HepG2 (cell line): ENCODE results near the gene STK25. TPM values are rescaled to one million over a fixed set of nuclear protein-coding genes. Genes with fewer than 3 reads are reported as not detected.
A peak's percentile ranks its signal among the peaks of the same experiment; 100 is the strongest.

ENCODE experiments used
- BRD4 ChIP-seq: sonication (generic); formaldehyde crosslinking; IDR thresholded peaks from 2 replicates; pipeline ENCODE4 v1.4.0; 2020; ENCODE audit warnings: missing genetic modification reagents
- HNRNPK ChIP-seq: fragments of 200-400 bp; formaldehyde crosslinking; IDR thresholded peaks from 2 replicates; pipeline ENCODE4 v1.6.1; 2018; ENCODE audit warnings: low read length, low read depth, moderate library complexity, mild to moderate bottlenecking; ENCODE audit not compliant: poor library complexity, severe bottlenecking
- IRX3 ChIP-seq: sonication (generic); formaldehyde crosslinking; IDR thresholded peaks from 2 replicates; pipeline ENCODE4 v1.8.1; 2023; ENCODE audit warnings: mild to moderate bottlenecking, low read depth, missing genetic modification reagents, borderline replicate concordance
- KLF16 ChIP-seq, 2 experiments: sonication (generic) in 1 of 2; formaldehyde crosslinking in 1 of 2; IDR thresholded peaks; 2 replicates each; pipeline versions ENCODE4 v1.6.1 to v1.8.0; 2016 to 2023; ENCODE audit warnings: missing genetic modification reagents in 2 of 2, missing compliant biosample characterization in 1 of 2
- MEF2D ChIP-seq: sonication (generic); formaldehyde crosslinking; IDR thresholded peaks from 2 replicates; pipeline ENCODE4 v1.5.1; 2020; ENCODE audit warnings: mild to moderate bottlenecking, missing genetic modification reagents
- MYC ChIP-seq: sonication (generic); formaldehyde crosslinking; IDR thresholded peaks from 2 replicates; pipeline ENCODE4 v1.9.0; 2021; ENCODE audit warnings: missing genetic modification reagents, borderline replicate concordance
- RNF2 ChIP-seq: fragments of 450-650 bp; conservative IDR thresholded peaks from 2 replicates; pipeline ENCODE4 v1.6.1; 2016; ENCODE audit warnings: low read depth
- STAG1 ChIP-seq: sonication (generic); formaldehyde crosslinking; IDR thresholded peaks from 2 replicates; pipeline ENCODE4 v1.4.0; 2020; ENCODE audit warnings: missing genetic modification reagents
- TMF1 ChIP-seq: sonication (generic); formaldehyde crosslinking; IDR thresholded peaks from 2 replicates; pipeline ENCODE4 v1.8.1; 2022; ENCODE audit warnings: low read depth, missing genetic modification reagents
- ZBTB21 ChIP-seq: sonication (generic); formaldehyde crosslinking; IDR thresholded peaks from 2 replicates; pipeline ENCODE4 v1.4.0; 2020; ENCODE audit warnings: missing genetic modification reagents
- ZFYVE20 ChIP-seq: sonication (generic); formaldehyde crosslinking; IDR thresholded peaks from 2 replicates; pipeline ENCODE4 v1.8.0; 2023; ENCODE audit warnings: low read depth, mild to moderate bottlenecking, moderate library complexity, missing genetic modification reagents, borderline replicate concordance
- ZNF143 ChIP-seq: sonication (generic); formaldehyde crosslinking; IDR thresholded peaks from 2 replicates; pipeline ENCODE4 v1.4.0; 2020; ENCODE audit warnings: missing genetic modification reagents
- ZNF589 ChIP-seq: sonication (generic); formaldehyde crosslinking; conservative IDR thresholded peaks from 2 replicates; pipeline ENCODE4 v1.8.0; 2022; ENCODE audit warnings: mild to moderate bottlenecking, moderate library complexity, missing genetic modification reagents
- ZNF782 ChIP-seq: sonication (generic); formaldehyde crosslinking; IDR thresholded peaks from 2 replicates; pipeline ENCODE4 v1.4.0; 2020; ENCODE audit warnings: missing genetic modification reagents, mild to moderate bottlenecking, borderline replicate concordance
- polyA plus RNA-seq, 8 experiments: library from polyadenylated mRNA; depleted of rRNA in 3 of 8; stranded (reverse) in 7 of 8; unstranded in 1 of 8; fragments of >200 nt; fragmentation: Illumina TruSeq in 4 of 8; extraction: Trizol in 4 of 8; gene quantifications; 2 replicates each; pipeline versions ENCODE4 v1.2.1 to v1.2.3, GENCODE V29; 2011 to 2016; ENCODE audit warnings: low read depth in 4 of 8, missing spikeins in 1 of 8, mixed read lengths in 1 of 8; ENCODE audit not compliant: insufficient read depth in 1 of 8
- total RNA-seq, 5 experiments: library from RNA; depleted of rRNA; stranded (reverse); fragments of >200 nt; fragmentation: Illumina TruSeq; extraction: Trizol; gene quantifications; 2 replicates each; pipeline ENCODE4 v1.2.3, GENCODE V29; 2016; ENCODE audit warnings: low read depth in 1 of 5
- TF ChIP-seq, protein P1 (sequence below): sonication (generic); formaldehyde crosslinking; IDR thresholded peaks from 2 replicates; pipeline ENCODE4; 2020; ENCODE audit warnings: missing genetic modification reagents, mild to moderate bottlenecking, borderline replicate concordance
- TF ChIP-seq, protein P2 (sequence below): sonication (generic); formaldehyde crosslinking; IDR thresholded peaks from 2 replicates; pipeline ENCODE4 v1.4.0; 2020; ENCODE audit warnings: missing genetic modification reagents
- TF ChIP-seq, protein P3 (sequence below), 2 experiments: fragments of 450-650 bp in 1 of 2; sonication (generic) in 1 of 2; formaldehyde crosslinking; IDR thresholded peaks; 2 replicates each; pipeline versions ENCODE4 v1.5.0 to v1.8.0; 2020 to 2022; ENCODE audit warnings: mild to moderate bottlenecking in 1 of 2, missing genetic modification reagents in 1 of 2
- TF ChIP-seq, protein P4 (sequence below): sonication (generic); formaldehyde crosslinking; IDR thresholded peaks from 2 replicates; pipeline ENCODE4 v1.5.1; 2020; ENCODE audit warnings: missing genetic modification reagents, mild to moderate bottlenecking, borderline replicate concordance
- TF ChIP-seq, protein P5 (sequence below): sonication (generic); formaldehyde crosslinking; IDR thresholded peaks from 2 replicates; pipeline ENCODE4 v1.4.0; 2020; ENCODE audit warnings: mild to moderate bottlenecking, missing genetic modification reagents

STK25 gene
- total and polyA plus RNA-seq, 2 of the 13 experiments (the other 11 are each of a cell fraction or from before 2014, with no cell fraction given), result 177 to 481 TPM

DNA sequence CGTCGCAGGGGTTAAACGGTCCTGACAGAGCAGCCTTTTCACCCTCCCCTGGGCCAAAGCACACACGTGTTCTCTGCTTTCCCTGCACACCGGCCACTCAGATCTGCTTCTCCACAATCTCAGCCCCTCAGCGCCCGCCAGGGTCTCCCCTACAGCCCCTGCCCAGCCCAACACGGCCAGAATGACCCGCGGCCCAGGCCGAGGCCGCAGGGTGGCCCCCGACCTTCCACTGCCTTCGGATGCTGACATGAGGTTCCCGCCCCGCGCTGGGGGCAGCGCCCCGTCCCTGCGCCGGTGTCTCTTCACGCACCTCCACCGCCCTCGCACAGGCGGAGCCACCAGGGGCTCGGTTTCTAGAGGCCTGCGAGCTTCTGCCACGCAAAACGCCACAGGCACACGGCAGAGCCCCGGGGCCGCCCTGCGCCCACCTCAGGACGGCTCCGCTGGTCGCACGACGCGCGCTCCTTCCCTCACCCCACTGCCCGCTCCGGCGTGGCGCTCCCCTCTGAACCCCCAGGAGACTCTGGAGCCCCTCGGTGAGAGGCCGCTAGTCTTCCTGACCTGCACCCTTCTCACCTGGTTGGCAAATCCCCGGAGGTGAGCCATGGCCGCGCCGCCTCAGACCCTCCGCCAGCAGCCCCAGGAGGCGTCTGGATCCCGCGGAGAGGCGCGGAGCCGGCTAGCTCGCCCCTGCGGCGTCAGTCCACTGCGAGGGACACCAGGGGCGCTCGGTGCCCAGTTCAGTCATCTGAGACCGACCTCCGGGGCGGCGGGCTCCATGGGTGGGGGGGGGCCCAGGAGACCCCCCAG, 749 bp downstream of the STK25 start (continued):
- TF ChIP-seq, protein P1, sequence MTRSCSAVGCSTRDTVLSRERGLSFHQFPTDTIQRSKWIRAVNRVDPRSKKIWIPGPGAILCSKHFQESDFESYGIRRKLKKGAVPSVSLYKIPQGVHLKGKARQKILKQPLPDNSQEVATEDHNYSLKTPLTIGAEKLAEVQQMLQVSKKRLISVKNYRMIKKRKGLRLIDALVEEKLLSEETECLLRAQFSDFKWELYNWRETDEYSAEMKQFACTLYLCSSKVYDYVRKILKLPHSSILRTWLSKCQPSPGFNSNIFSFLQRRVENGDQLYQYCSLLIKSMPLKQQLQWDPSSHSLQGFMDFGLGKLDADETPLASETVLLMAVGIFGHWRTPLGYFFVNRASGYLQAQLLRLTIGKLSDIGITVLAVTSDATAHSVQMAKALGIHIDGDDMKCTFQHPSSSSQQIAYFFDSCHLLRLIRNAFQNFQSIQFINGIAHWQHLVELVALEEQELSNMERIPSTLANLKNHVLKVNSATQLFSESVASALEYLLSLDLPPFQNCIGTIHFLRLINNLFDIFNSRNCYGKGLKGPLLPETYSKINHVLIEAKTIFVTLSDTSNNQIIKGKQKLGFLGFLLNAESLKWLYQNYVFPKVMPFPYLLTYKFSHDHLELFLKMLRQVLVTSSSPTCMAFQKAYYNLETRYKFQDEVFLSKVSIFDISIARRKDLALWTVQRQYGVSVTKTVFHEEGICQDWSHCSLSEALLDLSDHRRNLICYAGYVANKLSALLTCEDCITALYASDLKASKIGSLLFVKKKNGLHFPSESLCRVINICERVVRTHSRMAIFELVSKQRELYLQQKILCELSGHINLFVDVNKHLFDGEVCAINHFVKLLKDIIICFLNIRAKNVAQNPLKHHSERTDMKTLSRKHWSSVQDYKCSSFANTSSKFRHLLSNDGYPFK (CRISPR knock-in tag), result 0 out of 2 replicates have a peak, but pooled peaks have one; percentile 30
- TF ChIP-seq MEF2D (0 out of 2 replicates have a peak, but pooled peaks have one; percentile 56), ZNF782 (CRISPR knock-in tag) (no peak), IRX3 (CRISPR knock-in tag) (peak; percentile 64; the same call in 1 of the 2 replicates), STAG1 (CRISPR knock-in tag) (peak; percentile 25), ZNF143 (CRISPR knock-in tag) (peak; percentile 68), ZBTB21 (CRISPR knock-in tag) (no peak), KLF16 (CRISPR knock-in tag; IDR thresholded peaks at IDR 0.05) (peak in 1 of 2 experiments; percentile 26; a peak in 1 of 4 replicates), ZFYVE20 (CRISPR knock-in tag) (0 out of 2 replicates have a peak, but pooled peaks have one; percentile 66), HNRNPK (peak; percentile 51), BRD4 (CRISPR knock-in tag) (0 out of 2 replicates have a peak, but pooled peaks have one; percentile 11), RNF2 (0 out of 2 replicates have a peak, but pooled peaks have one; percentile 52), ZNF589 (CRISPR knock-in tag) (no peak), MYC (CRISPR knock-in tag) (peak; percentile 75), TMF1 (CRISPR knock-in tag) (0 out of 2 replicates have a peak, but pooled peaks have one; percentile 29)
- TF ChIP-seq, protein P2, sequence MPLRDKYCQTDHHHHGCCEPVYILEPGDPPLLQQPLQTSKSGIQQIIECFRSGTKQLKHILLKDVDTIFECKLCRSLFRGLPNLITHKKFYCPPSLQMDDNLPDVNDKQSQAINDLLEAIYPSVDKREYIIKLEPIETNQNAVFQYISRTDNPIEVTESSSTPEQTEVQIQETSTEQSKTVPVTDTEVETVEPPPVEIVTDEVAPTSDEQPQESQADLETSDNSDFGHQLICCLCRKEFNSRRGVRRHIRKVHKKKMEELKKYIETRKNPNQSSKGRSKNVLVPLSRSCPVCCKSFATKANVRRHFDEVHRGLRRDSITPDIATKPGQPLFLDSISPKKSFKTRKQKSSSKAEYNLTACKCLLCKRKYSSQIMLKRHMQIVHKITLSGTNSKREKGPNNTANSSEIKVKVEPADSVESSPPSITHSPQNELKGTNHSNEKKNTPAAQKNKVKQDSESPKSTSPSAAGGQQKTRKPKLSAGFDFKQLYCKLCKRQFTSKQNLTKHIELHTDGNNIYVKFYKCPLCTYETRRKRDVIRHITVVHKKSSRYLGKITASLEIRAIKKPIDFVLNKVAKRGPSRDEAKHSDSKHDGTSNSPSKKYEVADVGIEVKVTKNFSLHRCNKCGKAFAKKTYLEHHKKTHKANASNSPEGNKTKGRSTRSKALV (CRISPR knock-in tag), result peak; percentile 94
- TF ChIP-seq, protein P3, sequence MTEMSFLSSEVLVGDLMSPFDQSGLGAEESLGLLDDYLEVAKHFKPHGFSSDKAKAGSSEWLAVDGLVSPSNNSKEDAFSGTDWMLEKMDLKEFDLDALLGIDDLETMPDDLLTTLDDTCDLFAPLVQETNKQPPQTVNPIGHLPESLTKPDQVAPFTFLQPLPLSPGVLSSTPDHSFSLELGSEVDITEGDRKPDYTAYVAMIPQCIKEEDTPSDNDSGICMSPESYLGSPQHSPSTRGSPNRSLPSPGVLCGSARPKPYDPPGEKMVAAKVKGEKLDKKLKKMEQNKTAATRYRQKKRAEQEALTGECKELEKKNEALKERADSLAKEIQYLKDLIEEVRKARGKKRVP (CRISPR knock-in tag; IDR thresholded peaks at IDR 0.05), result 0 out of 4 replicates have a peak, but pooled peaks of 1 of the 2 experiments have one; percentile 5
- TF ChIP-seq, protein P4, sequence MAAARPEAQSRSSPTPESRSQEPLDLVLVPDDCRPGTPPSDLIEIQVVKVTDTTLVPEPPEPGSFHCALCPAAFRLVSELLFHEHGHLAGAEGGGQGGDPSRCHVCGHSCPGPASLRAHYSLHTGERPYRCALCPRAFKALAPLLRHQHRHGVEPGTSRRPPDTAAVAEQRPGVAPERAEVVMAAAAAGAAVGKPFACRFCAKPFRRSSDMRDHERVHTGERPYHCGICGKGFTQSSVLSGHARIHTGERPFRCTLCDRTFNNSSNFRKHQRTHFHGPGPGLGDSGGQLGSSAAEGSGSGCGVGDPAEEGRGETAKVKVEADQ (CRISPR knock-in tag), result no peak
- TF ChIP-seq, protein P5, sequence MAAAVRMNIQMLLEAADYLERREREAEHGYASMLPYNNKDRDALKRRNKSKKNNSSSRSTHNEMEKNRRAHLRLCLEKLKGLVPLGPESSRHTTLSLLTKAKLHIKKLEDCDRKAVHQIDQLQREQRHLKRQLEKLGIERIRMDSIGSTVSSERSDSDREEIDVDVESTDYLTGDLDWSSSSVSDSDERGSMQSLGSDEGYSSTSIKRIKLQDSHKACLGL (CRISPR knock-in tag), result peak; percentile 70; the same call in 1 of the 2 replicates
